HCT116 (cell line): ENCODE data around the gene SND1. TPM values are rescaled to one million over a fixed set of nuclear protein-coding genes. Genes with fewer than 3 reads are reported as not detected.

Source experiments
- ATAC-seq: fragments of 200-7000 bp; cut with Tn5 transposase; 2 replicates; pipeline ENCODE4 v1.9.1; 2020; ENCODE audit warnings: mild to moderate bottlenecking, moderate library complexity
- BruUV-seq: library from RNA; stranded (reverse); fragments of 400-500 nt; replicated peaks from 2 replicates; lab custom pipeline; 2021; lab: Mats Ljungman, UMichigan
- CTCF ChIA-PET: fragments of 300-600 bp; sonication (Branson Sonifier 250); formaldehyde crosslinking; loops from one replicate; lab custom pipeline; 2021; ENCODE audit warnings: antibody characterized with exemption; lab: Charles Lee
- POLR2A ChIA-PET: fragments of 300-600, 350-600 bp; sonication (Branson Sonifier 250); formaldehyde crosslinking; loops from one replicate; lab custom pipeline; 2021; ENCODE audit warnings: antibody characterized with exemption; lab: Charles Lee
- RAD21 ChIA-PET, 2 experiments: fragments of 300-600 bp; sonication (Branson Sonifier 250); formaldehyde crosslinking; loops; one replicate each; lab custom pipeline; 2023; ENCODE audit warnings: low total read pairs in 2 of 2; ENCODE audit not compliant: uncharacterized antibody in 2 of 2, unreplicated experiment in 2 of 2, low non-redundant PET in 1 of 2; lab: Charles Lee
- DNase-seq: peaks from one replicate; pipeline ENCODE4 v3.0.0-alpha.2; 2010; ENCODE audit warnings: low read depth, low spot score
- H2AFZ ChIP-seq: fragments of 200-600 bp; shearing (Covaris generic), sonication (generic); 2 replicates; pipeline ENCODE4 v1.6.1; 2017; ENCODE audit warnings: low read depth, mixed run types, mixed read lengths, antibody characterized with exemption, low read length; ENCODE audit not compliant: poor library complexity, severe bottlenecking
- H3K27ac ChIP-seq: 2 replicates; pipeline ENCODE4 v1.5.1; 2012; ENCODE audit warnings: low read depth, low read length
- H3K27me3 ChIP-seq: fragments of 200-600 bp; sonication (generic); 2 replicates; pipeline ENCODE4 v1.6.1; 2016; ENCODE audit warnings: mixed run types, low read length, mixed read lengths; ENCODE audit not compliant: insufficient read depth
- H3K36me3 ChIP-seq, 2 experiments: fragments of 200-500 bp in 1 of 2; fragments of 200-600 bp in 1 of 2; sonication (Bioruptor generic) in 1 of 2; sonication (generic) in 1 of 2; 2 replicates each; pipeline versions ENCODE4 v1.5.1 to v1.6.1; 2014 to 2016; ENCODE audit warnings: low read length in 2 of 2, inconsistent platforms in 1 of 2, mixed read lengths in 1 of 2, mixed run types in 1 of 2; ENCODE audit not compliant: insufficient read depth in 2 of 2, control insufficient read depth in 1 of 2
- H3K4me1 ChIP-seq, 2 experiments: fragments of 200-600 bp in 1 of 2; sonication (generic) in 1 of 2; 2 replicates each; pipeline versions ENCODE4 v1.5.1 to v1.6.1; 2012 to 2017; ENCODE audit warnings: low read length in 2 of 2, inconsistent platforms in 1 of 2, mild to moderate bottlenecking in 1 of 2, mixed read lengths in 1 of 2, mixed run types in 1 of 2, moderate library complexity in 1 of 2; ENCODE audit not compliant: insufficient read depth in 2 of 2, control insufficient read depth in 1 of 2
- H3K4me2 ChIP-seq: fragments of 200-600 bp; sonication (generic); 2 replicates; pipeline ENCODE4 v1.6.1; 2017; ENCODE audit warnings: mixed run types, low read length, mixed read lengths
- H3K4me3 ChIP-seq, 2 experiments: fragments of 200-600 bp in 1 of 2; sonication (generic) in 1 of 2; replicated peaks in 1 of 2; 2 replicates each; pipeline ENCODE4 v1.5.1; 2011 to 2016; ENCODE audit warnings: low read length in 2 of 2, control low read depth in 1 of 2, low read depth in 1 of 2, mild to moderate bottlenecking in 1 of 2, mixed read lengths in 1 of 2, mixed run types in 1 of 2
- H3K79me2 ChIP-seq: fragments of 200-600 bp; sonication (generic); 2 replicates; pipeline ENCODE4 v1.6.1; 2017; ENCODE audit warnings: mild to moderate bottlenecking, mixed run types, low read length, moderate library complexity, mixed read lengths; ENCODE audit not compliant: insufficient read depth
- H3K9ac ChIP-seq: fragments of 200-600 bp; sonication (generic); 2 replicates; pipeline ENCODE4 v1.6.1; 2016; ENCODE audit warnings: low read length, mixed read lengths
- H3K9me2 ChIP-seq: fragments of 200-600 bp; sonication (generic), shearing (Covaris generic); 2 replicates; pipeline ENCODE4 v1.6.1; 2017; ENCODE audit warnings: mixed run types, mild to moderate bottlenecking, moderate library complexity; ENCODE audit not compliant: insufficient read depth
- H3K9me3 ChIP-seq, 2 experiments: fragments of 200-500 bp in 1 of 2; fragments of 200-600 bp in 1 of 2; sonication (Bioruptor generic) in 1 of 2; sonication (generic) in 1 of 2; 2 replicates each; pipeline ENCODE4 v1.6.1; 2014 to 2017; ENCODE audit warnings: low read length in 2 of 2, mixed read lengths in 2 of 2, inconsistent platforms in 1 of 2, low read depth in 1 of 2, mild to moderate bottlenecking in 1 of 2, mixed run types in 1 of 2, moderate library complexity in 1 of 2; ENCODE audit not compliant: control insufficient read depth in 1 of 2, insufficient read depth in 1 of 2
- H4K20me1 ChIP-seq: fragments of 200-600 bp; sonication (generic), shearing (Covaris generic); 2 replicates; pipeline ENCODE4 v1.6.1; 2017; ENCODE audit warnings: mixed run types, mild to moderate bottlenecking, moderate library complexity; ENCODE audit not compliant: insufficient read depth
- CEBPB ChIP-seq: IDR thresholded peaks from 2 replicates; pipeline ENCODE4 v1.6.1; 2012; ENCODE audit warnings: low read depth
- EGR1 ChIP-seq: IDR thresholded peaks from 2 replicates; pipeline ENCODE4 v1.6.1; 2012; ENCODE audit warnings: low read depth
- ELF1 ChIP-seq: IDR thresholded peaks from 2 replicates; pipeline ENCODE4 v1.6.1; 2012; ENCODE audit warnings: low read depth, borderline replicate concordance
- EZH2phosphoT487 ChIP-seq: fragments of 200-600 bp; IDR thresholded peaks from 2 replicates; pipeline ENCODE4 v1.6.1; 2018; ENCODE audit warnings: antibody characterized with exemption, borderline replicate concordance
- FOSL1 ChIP-seq: IDR thresholded peaks from 2 replicates; pipeline ENCODE4 v1.6.1; 2012; ENCODE audit warnings: low read depth
- JUND ChIP-seq: IDR thresholded peaks from 2 replicates; pipeline ENCODE4 v1.6.1; 2012
- POLR2A ChIP-seq: IDR thresholded peaks from 2 replicates; pipeline ENCODE4 v1.7.0; 2011; ENCODE audit warnings: borderline replicate concordance; ENCODE audit not compliant: insufficient read depth, insufficient read length; ENCODE audit errors: extremely low read depth
- POLR2AphosphoS5 ChIP-seq: IDR thresholded peaks from 2 replicates; pipeline ENCODE4 v1.6.1; 2011; ENCODE audit warnings: mild to moderate bottlenecking, low read depth, low read length, moderate library complexity
- RAD21 ChIP-seq: IDR thresholded peaks from 2 replicates; pipeline ENCODE4 v1.6.1; 2012; ENCODE audit warnings: low read depth, mild to moderate bottlenecking
- SIN3A ChIP-seq: IDR thresholded peaks from 2 replicates; pipeline ENCODE4 v1.6.1; 2012; ENCODE audit warnings: low read depth
- SRF ChIP-seq: IDR thresholded peaks from 2 replicates; pipeline ENCODE4 v1.6.1; 2012; ENCODE audit warnings: low read depth
- TCF7L2 ChIP-seq: IDR thresholded peaks from 2 replicates; pipeline ENCODE4 v1.7.0; 2011; ENCODE audit warnings: borderline replicate concordance, inconsistent platforms; ENCODE audit not compliant: insufficient read depth, insufficient read length; ENCODE audit errors: extremely low read depth
- YY1 ChIP-seq: IDR thresholded peaks from 2 replicates; pipeline ENCODE4 v1.6.1; 2011; ENCODE audit warnings: low read length, low read depth, moderate library complexity, mild to moderate bottlenecking; ENCODE audit not compliant: insufficient replicate concordance; ENCODE audit errors: extremely low read depth
- ZBTB33 ChIP-seq: IDR thresholded peaks from 2 replicates; pipeline ENCODE4 v1.6.1; 2011; ENCODE audit warnings: mild to moderate bottlenecking, low read length, moderate library complexity; ENCODE audit not compliant: insufficient replicate concordance; ENCODE audit errors: extremely low read depth
- ZFX ChIP-seq: fragments of 450-650 bp; IDR thresholded peaks from 2 replicates; pipeline ENCODE4 v1.6.1; 2017
- ZNF274 ChIP-seq: fragments of 200-500 bp; sonication (Bioruptor generic); IDR thresholded peaks from 2 replicates; pipeline ENCODE4 v1.6.1; 2014; ENCODE audit warnings: mild to moderate bottlenecking, low read depth, low read length, inconsistent platforms
- intact Hi-C: fragments of 100-400 bp; cut with micrococcal nuclease; formaldehyde crosslinking; loops from 2 replicates; pipeline ENCODE4 v1.10.0; 2022
- total RNA-seq: library from RNA; stranded (reverse); gene quantifications from one replicate; pipeline ENCODE4 v1.2.1, GENCODE V29; 2021; ENCODE audit not compliant: unreplicated experiment
- TF ChIP-seq, protein P1 (sequence below): IDR thresholded peaks from 2 replicates; pipeline ENCODE4 v1.6.1; 2012; ENCODE audit warnings: low read depth
- TF ChIP-seq, protein P2 (sequence below), 3 experiments: fragments of 200-600 bp in 1 of 3; sonication (generic) in 1 of 3; IDR thresholded peaks in 2 of 3; conservative IDR thresholded peaks in 1 of 3; 2 replicates each; pipeline ENCODE4 v1.5.1; 2012 to 2017; ENCODE audit warnings: low read depth in 2 of 3, low read length in 2 of 3, antibody characterized with exemption in 1 of 3, borderline replicate concordance in 1 of 3, control low read depth in 1 of 3, mild to moderate bottlenecking in 1 of 3, mixed read lengths in 1 of 3, mixed run types in 1 of 3, moderate library complexity in 1 of 3; ENCODE audit not compliant: insufficient read depth in 1 of 3
- TF ChIP-seq, protein P3 (sequence below): IDR thresholded peaks from 2 replicates; pipeline ENCODE4 v1.6.1; 2012
- TF ChIP-seq, protein P4 (sequence below): IDR thresholded peaks from 2 replicates; pipeline ENCODE4 v1.6.1; 2012

The SND1 gene
- total RNA-seq, 1 experiment from 2014 or later: 169 TPM

DNA sequence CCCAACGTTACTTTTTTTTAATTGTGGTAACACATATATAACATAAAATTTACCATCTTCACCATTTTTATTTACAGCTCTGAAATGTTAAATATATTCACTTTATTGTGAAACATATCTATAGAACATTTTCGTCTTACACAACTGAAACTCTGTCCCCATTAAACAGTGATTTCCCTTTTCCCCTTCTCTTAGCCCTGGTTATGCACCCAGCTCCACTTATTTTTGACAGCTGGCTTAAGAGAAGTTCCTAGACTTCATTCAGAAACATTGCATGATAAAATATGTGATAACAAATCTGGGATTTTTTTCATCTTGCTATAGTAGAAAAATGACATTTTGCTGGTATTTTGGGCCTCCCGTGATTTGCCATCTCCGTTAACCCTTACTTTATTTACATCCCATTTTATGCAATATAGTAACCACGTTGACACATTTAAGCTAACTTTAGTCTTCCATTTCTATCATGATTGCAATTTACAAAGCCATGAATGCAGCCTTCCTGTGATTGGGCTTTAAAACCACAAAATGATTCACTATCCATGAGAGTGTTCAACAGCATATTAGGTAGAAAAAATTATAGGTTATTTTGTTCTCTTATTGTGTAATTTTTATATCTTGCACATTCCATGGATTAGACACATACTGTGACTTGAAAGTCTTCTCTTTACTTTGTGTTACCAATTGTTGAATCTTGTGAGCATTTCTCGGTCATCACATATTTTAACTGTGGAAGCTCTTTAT, 139.6 kb downstream of the SND1 start:
- H3K4me3 ChIP-seq: no peak overlapping the region
- no peaks in the 10 kb centered on the region for H3K36me3 ChIP-seq
- TF ChIP-seq CEBPB (no peak), ZNF274 (no peak), RAD21 (no peak), YY1 (no peak), SRF (no peak), TCF7L2 (no peak), ELF1 (no peak), EZH2phosphoT487 (no peak), POLR2A (no peak), FOSL1 (no peak), JUND (no peak), POLR2AphosphoS5 (no peak), ZFX (no peak), EGR1 (no peak), ZBTB33 (no peak), SIN3A (no peak)
- TF ChIP-seq, protein P1, sequence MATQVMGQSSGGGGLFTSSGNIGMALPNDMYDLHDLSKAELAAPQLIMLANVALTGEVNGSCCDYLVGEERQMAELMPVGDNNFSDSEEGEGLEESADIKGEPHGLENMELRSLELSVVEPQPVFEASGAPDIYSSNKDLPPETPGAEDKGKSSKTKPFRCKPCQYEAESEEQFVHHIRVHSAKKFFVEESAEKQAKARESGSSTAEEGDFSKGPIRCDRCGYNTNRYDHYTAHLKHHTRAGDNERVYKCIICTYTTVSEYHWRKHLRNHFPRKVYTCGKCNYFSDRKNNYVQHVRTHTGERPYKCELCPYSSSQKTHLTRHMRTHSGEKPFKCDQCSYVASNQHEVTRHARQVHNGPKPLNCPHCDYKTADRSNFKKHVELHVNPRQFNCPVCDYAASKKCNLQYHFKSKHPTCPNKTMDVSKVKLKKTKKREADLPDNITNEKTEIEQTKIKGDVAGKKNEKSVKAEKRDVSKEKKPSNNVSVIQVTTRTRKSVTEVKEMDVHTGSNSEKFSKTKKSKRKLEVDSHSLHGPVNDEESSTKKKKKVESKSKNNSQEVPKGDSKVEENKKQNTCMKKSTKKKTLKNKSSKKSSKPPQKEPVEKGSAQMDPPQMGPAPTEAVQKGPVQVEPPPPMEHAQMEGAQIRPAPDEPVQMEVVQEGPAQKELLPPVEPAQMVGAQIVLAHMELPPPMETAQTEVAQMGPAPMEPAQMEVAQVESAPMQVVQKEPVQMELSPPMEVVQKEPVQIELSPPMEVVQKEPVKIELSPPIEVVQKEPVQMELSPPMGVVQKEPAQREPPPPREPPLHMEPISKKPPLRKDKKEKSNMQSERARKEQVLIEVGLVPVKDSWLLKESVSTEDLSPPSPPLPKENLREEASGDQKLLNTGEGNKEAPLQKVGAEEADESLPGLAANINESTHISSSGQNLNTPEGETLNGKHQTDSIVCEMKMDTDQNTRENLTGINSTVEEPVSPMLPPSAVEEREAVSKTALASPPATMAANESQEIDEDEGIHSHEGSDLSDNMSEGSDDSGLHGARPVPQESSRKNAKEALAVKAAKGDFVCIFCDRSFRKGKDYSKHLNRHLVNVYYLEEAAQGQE: no peak
- TF ChIP-seq, protein P2, sequence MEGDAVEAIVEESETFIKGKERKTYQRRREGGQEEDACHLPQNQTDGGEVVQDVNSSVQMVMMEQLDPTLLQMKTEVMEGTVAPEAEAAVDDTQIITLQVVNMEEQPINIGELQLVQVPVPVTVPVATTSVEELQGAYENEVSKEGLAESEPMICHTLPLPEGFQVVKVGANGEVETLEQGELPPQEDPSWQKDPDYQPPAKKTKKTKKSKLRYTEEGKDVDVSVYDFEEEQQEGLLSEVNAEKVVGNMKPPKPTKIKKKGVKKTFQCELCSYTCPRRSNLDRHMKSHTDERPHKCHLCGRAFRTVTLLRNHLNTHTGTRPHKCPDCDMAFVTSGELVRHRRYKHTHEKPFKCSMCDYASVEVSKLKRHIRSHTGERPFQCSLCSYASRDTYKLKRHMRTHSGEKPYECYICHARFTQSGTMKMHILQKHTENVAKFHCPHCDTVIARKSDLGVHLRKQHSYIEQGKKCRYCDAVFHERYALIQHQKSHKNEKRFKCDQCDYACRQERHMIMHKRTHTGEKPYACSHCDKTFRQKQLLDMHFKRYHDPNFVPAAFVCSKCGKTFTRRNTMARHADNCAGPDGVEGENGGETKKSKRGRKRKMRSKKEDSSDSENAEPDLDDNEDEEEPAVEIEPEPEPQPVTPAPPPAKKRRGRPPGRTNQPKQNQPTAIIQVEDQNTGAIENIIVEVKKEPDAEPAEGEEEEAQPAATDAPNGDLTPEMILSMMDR (IDR thresholded peaks at IDR 0.05 in 2 of 3, conservative IDR thresholded peaks at IDR 0.05 in 1 of 3; ENCODE audit: borderline replicate concordance in 1 of 3, insufficient read depth in 1 of 3, low read depth in 2 of 3, low read length in 2 of 3): no peak
- TF ChIP-seq, protein P3, sequence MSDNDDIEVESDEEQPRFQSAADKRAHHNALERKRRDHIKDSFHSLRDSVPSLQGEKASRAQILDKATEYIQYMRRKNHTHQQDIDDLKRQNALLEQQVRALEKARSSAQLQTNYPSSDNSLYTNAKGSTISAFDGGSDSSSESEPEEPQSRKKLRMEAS: no peak
- TF ChIP-seq, protein P4, sequence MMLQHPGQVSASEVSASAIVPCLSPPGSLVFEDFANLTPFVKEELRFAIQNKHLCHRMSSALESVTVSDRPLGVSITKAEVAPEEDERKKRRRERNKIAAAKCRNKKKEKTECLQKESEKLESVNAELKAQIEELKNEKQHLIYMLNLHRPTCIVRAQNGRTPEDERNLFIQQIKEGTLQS: no peak
- no peaks in the 10 kb centered on the region for H3K27me3 ChIP-seq
- POLR2A ChIA-PET: no interaction called here
- peaks cover 98% of the 10 kb centered on the region for H3K79me2 ChIP-seq
- H3K9ac ChIP-seq: no peak overlapping the region
- BruUV-seq: no TSS peak
- CTCF ChIA-PET: interaction anchor here (0.6 to 1.6 kb wide), 7 partner anchors 10 to 85 kb away, joined by 3 to 7 read pairs (median 4); no protein-coding TSS in a partner anchor
- RAD21 ChIA-PET: no interaction called here
- H3K4me1 ChIP-seq: no peaks in the 10 kb centered on the region
- DNase-seq (no peak), ATAC-seq (no peak)
- no peak overlapping the region for H3K4me2 ChIP-seq
- no peak overlapping the region for H2AFZ ChIP-seq
- H4K20me1 ChIP-seq: peaks cover 29% of the 10 kb centered on the region; the same call in 1 of the 2 replicates
- H3K9me3 ChIP-seq: no peaks in the 10 kb centered on the region
- H3K27ac ChIP-seq: no peak overlapping the region
- intact Hi-C loops: no loop called here
- no peaks in the 10 kb centered on the region for H3K9me2 ChIP-seq
